Hippocampal formation (tissue), 2 donors: ENCODE data around the gene CCR9.
A peak's percentile ranks its signal among the peaks of the same experiment; 100 is the strongest.

ENCODE experiments used
- DNase-seq, 2 donors: peaks; one replicate each; lab custom pipeline; 2025; lab: John Stamatoyannopoulos, UW

Gene CCR9

DNA sequence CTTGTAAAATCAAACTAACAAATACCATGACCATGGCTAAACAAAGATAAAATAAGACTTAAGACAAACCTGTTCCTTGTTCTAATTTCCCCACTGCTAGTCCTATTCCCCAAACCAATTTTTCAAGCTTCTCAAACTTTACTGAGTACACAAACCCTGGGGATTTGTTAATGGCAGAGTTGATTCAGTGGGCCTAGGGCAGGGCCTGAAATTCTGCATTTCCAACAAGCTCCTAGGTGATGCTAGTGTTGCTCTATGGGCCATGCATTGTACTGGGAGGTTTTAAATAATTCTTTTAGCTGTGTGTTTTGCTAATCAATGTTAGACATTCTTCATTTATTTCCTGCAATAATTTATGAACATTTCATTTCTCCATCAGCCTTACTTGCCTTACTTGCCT, 13.3 kb upstream of the CCR9 start:
- DNase-seq = no peak

DNA sequence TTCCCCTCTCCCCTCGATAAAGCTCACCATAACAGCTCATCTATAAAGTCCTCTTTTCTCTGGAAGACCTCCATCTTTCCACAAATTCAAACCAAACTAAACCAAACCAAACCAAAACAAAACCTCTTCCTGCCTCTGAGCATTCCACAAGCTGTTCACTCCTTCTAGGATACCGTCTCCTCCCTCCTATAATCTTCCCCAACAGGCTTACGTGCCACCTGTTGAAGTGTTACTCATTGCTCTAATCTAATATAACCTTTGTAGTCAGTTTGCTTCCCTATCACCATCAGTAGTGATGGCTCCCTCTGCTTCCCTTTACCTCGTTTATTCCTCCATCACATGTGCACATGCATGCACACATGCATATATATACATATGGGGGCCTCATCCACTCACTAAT, 12.7 kb upstream of the CCR9 start:
- no peak for DNase-seq

DNA sequence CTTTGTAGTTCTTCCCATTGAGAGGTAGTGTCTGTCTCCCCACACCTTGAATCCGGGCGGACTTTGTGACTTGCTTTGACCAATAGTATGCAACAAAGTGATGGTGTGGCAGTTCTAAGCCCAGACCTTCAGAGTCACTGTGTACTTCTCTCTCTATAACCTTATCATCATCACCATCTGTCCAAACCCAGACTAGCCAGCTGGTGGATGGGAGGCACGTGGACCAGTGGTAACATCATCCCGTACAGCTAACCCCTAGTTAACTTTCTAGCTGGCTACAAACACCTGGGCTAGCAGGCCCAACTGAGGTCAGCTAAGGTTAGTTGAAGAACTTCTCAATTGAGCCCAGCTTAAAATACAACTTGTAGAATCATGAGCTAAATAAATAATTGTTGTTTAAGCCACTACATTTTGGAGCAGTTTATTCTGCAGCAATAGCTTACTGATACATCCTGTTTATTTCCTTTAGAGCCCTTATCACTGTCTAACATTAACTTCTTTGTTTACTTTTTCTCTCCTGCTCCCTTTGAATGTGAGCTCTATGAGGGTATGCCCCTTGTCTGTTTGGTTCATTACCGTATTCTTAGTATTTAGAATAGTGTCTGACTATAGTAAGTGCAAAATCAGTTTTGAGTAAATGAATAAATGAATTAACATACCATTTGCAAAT, 11.5 kb upstream of the CCR9 start:
- DNase-seq = no peak

DNA sequence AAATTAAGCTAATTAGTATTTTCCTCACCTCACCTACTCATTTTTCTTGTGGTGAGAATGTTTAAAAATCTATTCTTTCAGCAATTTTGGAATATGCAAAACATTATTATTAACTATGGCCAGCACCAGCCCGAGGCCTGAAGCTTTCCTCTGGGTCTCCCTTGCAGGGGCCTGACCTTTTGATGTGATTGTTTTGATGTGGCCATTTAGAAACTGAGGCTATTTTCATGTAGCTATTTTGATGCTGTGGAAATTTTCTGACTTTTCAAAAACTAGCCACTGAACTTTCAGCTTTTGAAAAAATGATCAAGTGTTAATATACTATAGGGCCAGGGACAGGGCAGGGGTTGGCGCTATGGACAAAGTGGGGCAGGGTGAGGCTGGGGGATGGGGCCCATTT, 8.2 kb upstream of the CCR9 start:
- no peak for DNase-seq

DNA sequence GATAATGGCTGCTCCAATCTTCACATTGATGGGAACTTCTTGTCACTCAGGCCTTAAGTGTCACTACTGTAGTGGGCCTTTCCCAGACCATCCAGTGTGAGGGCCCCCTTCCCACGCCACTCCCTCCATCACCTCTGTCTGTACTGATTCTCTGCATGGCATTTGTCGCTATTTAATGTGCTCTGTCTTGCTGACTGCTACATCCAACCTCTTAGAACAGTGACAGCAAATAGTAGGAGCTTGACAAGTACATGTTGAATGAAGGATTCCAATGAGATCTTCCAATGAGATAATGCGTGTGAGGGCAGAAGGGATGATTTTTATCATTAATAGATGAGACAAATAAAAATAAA, 5.6 kb upstream of the CCR9 start:
- DNase-seq = no peak

DNA sequence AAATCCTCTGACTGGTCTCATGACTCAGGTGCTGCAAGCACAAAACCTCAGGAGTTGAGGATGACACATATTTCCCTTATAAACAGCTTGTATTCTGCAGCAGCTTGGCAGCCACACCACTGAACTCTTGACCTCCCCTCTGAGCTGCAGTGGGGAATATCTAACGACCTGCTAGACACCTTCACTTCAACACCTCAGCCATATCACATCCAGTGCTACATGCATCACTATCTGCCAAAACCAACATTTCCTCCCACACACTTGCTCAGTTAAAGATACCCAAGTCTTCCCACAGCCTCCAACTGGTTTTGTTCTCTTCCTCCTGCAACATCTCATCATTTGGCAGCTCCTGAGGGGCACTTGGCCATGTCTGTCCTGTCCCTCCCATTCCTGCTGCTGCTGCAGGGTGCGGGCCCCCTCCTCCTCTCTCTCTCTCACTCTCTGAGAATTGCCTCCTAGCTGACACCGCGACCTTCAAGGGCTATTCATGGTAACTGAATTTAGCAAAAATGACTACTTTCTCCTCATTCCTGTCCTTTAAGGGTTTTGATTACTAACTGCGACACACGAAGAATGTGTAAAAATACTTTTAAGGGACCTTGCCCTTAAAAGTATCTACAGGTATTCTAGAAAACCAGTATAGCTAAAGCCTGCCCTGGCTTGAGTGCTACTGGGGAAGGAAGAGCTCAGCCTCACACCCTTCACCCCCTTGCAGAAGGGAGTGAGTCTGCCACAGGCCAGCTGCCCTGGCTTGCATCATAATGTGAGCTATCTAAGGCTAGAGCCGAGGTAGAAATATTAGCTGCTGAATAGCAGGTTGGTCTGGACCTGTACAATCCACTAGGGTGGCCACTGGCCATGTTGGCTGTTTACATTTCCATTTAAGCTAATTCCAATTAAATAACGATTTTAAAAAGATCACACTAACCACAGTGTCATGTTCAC, 5.0 kb upstream of the CCR9 start:
- no peak for DNase-seq

DNA sequence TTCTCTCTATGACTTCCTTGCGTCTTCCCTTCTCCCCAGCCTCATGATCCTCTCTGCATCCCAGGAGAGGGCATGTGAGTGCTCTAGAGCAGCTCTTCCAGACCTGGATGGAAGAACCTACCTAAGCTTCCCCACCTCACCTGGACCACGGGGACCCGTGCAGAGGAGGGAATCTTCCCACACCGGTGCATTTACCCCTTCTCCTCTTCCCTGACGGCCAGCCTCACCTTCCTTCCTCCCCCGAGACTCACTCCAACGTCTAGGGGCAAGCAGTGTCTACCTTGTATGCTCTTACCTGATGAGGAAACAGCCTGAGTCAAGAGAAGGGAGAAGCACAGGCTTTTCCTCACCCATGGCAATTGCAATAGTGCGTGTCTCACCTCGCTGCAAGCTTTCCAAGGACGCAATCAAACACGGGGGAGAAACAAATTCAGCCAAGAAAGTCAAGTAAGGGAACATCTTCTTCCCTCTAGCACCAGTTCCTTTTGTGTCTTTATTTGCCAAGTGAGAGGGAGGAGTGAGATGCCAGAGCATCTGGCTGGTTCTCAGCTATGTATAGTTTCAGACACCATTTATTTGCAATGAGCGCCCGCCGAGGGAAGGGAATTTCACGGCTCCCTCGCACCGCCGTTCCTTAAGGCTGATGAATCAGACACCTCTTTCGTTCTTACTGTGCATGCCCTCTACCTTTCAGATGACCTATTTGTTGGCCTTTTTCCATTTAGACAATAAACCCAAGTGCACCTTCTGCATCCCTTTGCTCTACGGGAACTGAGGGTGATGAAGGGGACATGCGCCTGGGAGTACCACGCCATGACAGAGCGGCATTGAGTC, 1.8 kb upstream of the CCR9 start:
- DNase-seq = peak in 1 of 2 donors; percentile 19

DNA sequence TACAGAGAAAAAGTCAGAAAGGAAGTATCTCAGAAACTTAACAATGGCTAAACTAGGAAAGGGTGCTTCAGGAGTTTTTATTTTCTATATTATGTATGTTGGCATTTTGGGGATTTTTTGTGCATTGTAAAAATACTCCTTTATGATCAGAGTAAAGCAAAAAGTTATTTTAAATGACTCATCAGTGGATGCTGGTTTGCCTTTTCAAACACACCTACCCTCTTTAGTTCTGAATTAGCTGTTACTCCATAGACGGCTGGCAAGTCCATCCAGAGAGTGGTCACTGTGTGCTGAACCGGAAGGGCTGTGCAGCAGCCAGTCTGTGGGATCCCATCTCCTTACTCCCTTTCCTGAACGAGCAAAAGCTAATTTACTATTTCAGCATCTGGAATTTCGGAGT, 942 bp downstream of the CCR9 start:
- no peak for DNase-seq

DNA sequence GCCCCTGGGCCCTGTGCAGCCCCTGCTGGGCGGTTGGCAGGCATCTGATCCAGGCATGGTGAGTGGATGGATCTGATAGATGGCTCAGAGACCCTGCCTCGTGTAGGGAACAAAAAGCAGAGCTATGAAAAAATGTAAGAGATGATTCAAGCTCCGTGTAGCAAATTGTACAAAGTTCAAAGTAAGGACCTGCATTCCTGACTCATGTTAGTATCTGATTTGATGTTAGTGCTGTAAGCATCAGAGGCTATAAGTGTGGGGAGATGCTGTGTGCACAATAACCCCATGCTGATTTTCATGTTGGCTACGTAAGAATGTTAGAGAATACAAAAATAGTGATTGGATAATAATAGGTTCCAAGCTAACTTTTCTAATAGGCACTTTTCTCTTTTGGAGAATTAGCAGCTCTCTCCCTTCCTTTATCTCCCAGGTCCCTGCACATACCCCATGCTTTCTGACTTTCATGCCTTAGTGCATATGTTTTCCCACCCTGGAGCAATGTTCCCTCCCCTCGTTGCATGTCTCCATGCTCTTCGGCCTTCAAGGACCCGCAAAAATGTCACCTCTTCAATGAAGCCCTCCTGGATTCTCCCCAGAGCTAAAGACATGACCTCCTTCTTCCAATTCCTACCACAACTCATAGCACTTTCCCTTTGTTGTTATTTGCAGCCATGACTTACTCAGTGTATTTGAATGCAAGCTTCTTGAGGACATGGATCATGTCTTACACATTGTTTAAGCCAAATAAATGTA, 1.6 kb downstream of the CCR9 start:
- DNase-seq = no peak

DNA sequence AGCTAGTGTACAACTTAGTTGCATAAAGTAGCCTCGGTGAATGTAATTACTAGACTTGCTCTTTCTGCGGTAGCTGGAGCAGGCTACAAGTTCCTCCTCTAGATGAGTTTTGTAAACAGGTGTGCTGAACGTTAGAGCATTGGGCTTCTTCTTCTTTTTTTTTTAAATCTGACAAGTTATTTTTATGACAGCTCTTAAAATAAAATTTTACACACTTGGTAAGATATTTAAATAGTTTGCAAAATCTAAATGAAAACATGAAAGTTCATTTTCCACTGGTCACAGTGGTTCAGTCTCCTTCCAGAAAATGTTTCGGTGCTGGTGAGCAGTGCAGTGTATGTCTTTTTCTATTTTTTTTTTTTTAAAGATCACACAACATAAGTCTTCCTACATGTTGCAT, 3.0 kb downstream of the CCR9 start:
- DNase-seq = no peak

DNA sequence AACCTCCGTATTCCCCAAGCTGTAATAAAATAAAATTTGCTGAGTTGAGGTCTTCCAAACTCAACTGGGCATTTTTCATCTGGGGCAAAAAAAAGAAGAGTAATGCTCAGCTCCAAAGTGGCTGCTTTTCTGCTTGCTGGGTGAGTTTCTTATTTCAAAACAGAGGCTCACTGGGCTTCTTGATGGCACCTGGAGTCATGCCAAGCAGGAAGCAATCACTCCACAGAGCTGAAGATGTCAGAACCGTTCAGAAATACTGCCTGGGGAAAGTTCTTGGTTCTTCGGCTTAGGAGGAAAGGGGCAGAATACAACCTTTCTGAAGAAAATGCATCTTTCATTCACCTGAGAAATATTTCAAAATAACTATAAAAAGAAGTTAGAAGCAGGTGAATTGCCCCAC, 4.1 kb downstream of the CCR9 start:
- DNase-seq = no peak

DNA sequence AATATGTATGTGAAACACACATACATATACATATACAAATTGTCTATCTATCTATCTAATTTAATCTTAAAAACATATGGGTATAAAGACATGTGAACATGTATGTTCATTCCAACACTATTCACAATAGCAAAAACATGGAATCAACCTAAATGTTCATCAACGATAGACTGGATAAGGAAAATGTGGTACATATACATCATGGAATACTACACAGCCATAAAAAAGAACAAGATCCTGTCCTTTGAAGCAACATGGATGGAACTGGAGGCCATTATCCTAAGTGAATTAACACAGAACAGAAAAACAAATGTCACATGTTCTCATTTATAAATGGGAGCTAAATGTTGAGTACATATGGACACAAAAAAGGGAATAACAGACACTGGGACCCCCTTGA, 5.8 kb downstream of the CCR9 start:
- no peak for DNase-seq

DNA sequence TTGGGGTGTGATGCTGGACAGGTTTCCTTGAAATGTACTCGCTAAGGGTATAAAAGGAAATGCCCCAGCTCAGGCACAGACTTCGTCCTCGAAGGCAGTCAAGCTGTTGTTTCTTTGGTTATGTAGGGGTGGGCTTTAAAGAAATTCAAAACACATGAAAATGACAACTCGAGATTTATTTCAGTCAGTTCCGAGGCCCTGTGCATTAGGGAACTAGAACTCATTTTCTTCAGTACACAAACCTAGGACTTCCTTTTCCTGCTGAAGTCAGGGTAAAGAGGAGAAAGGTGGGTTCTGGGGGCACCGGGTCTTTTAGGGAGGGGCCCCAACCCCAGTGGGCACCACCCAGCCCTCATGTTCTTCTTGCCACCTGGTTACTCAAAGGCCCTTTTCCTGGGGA, 7.7 kb downstream of the CCR9 start:
- no peak for DNase-seq

DNA sequence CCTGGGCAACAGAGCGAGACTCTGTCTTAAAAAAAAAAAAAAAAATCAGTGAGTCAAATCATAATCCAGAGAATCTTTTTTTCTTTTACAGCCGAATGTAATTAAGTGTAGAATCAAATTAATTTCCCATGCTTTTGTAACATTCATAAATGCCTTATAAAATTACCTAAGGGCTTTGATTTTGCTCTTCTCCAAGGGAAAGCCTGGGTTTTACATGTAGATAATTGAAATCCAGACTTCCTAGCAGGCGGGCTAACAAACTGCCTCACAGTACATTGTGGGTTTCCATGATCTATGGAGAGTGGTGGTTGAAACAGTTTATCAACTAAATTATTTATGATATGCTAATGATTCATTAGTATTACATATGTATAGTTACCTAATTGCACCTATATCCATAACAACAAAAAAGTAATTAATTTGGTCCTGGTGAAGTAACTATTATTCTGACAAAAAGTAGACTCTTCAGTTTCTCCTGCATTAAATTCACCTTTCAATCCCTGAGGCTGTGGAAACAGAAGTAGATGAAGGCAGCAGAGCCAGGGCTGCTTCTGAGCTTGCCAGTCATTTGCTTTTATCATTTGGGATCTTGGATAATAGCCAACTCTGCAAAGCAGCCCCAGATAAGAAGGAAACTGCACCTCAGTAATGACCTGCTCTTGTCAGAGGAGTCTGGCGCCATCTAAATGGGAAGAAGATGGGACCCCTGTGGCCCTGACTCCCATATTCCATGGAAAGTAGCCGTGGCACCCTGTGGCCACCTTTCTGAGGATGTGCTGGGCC, 9.5 kb downstream of the CCR9 start:
- no peak for DNase-seq

DNA sequence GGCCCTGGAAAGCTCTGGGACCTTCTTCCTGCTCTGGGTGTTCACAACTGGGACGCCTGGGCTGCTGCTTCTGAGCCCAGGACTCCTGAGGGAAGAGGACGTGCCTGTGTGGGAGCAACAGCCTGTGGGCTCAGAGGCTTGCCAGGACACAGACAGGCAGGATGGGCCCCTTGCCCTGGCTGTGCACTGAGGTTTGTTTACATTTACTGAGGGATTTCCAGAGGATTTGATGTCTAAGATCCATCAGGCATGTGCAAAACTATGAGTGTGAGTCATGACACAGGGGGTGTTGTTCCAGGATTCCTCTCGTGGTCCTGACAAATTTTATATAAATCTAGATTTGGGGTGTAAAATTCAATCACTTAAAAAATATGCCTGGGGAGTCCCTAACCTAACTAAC, 10.6 kb downstream of the CCR9 start:
- DNase-seq = no peak

DNA sequence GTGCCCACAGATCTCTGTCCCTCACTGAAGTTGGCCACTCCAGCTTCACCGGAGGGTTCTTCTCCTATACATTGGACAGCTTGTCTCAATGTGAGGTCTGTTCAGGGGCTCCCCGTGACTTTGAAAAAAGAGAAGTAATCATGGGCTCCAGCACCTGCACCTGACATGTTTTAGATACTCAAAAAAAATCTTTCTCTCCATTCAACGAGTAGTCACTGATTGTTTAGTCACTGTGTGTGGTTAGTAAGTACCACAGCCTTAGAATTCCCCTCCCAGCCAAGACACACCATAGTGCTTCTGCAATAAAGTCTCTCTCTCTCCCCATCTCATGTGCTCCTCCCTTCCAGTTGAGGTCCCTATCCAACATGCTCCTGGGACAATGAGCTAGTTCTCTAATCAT, 18.6 kb downstream of the CCR9 start:
- no peak for DNase-seq

DNA sequence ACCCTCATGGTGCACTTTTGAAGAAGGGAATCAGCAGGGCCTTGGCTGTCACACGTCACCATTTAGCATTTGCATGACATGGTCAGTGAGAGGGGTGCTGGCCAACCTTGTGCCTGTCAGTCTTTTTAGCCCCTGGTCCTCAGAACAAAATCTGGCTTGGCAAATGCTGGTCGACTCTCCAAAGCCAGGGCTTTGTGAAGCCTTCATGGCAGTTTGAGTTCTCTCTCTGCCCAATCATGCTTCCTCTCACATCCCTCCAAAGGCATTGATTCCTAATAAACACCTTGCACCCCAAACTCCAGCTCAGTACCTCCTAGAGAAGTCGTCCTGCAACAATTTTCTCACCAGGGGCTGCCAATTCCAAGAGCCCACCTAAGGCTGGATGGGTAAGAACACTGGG, 19.4 kb downstream of the CCR9 start:
- no peak for DNase-seq

DNA sequence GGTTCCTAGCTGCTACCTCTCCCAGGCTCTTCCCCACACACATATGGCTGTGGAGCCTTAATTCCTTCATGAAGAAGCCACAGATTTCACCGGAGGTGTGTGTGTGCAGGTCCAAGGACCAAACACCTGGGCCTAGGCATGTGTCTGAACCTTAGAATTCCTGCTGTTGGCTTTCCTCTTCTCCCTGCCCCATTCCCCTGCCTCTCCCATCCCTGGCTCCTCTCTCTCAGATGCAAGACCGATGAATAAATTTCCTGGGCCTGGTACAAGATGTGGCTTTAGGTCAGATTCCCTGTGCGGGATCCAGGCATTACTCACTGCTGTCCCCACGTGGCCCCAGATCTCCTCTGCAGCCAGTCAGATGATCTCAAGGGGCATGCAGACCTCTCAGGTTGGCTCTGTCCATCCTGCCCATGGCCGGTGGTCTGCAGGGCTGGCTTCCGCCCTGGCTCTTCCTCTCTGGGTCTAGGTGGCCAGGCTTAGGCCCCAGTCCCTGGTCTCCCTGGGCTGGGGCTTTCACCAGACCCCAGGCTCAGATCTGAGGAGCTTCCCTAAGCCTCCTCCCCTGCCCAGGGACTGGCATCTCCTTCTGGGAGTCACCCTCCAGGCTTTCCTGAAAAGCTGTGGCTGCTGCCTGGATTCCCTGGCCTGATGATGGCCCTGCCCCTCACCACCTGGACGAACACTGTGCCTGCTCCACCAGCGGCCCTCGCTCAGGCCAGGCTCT, 20.5 kb downstream of the CCR9 start:
- no peak for DNase-seq

DNA sequence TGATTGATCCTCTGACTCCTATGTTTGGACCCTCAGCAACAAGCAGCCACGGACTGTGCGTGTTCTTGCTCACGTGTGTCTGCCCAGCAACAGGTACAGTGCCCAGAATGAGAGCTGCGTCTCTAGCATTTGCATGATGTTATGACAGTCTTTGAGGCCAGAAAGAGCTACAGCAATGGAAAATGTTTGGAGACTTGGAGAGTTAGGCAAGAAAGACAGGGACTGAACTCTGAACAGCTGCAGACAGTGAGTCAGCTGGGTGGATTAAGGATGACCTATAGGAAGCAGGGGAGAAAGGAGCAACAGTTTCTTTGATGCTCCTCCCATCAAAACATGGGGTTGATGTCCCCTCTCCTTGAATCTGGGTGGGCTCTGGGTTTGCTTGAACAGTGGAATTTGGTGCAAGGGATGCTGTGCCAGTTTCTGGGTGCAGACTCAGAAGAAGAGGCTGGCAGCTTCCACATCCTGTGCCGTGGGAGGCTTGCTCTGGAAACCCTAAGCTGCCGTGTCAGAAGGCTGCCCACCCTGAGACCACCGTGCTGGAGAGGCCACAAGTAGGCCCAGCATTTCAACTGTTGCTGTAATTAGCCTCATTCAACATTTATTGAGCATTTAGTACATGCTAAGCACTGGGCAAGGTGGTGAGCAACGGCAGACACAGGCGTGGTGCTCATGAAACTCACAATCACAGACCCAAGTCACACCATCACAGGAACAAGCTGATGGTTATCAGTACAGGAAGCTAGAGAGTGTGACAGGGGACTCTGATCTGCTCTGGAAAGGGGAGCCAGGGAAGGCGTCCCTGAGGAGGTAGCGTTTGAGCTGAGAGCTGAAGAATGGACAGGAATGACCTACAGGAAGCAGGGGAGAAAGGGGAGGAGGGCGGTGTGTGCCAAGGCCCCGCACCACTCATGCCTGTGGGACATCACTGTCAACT, 21.7 kb downstream of the CCR9 start:
- DNase-seq = no peak
